RWPE1 (cell line): Measurements from ENCODE around the gene CREB5.
"Not testable (repeated sequence)": the region's sequence is repeated elsewhere in the genome, so short reads cannot be mapped to it uniquely, and the experiment has no call there.

ENCODE experiments used
- CTCF ChIA-PET: fragments of 350-600 bp; sonication (Branson Sonifier 250); formaldehyde crosslinking; extraction: SDS; loops from one replicate; lab custom pipeline; 2021; lab: Yijun Ruan, JAX
- POLR2A ChIA-PET: fragments of 400-600 bp; formaldehyde crosslinking; extraction: SDS; loops from one replicate; lab custom pipeline; 2020; ENCODE audit warnings: antibody characterized with exemption; ENCODE audit not compliant: low non-redundant PET; lab: Yijun Ruan, JAX
- DNase-seq: peaks from one replicate; pipeline ENCODE4 v3.0.0; 2012; ENCODE audit warnings: low spot score
- H3K27ac ChIP-seq: fragments of 450-650 bp; 2 replicates; pipeline ENCODE4 v1.5.1; 2017
- CTCF ChIP-seq: fragments of 450-650 bp; conservative IDR thresholded peaks from 2 replicates; pipeline ENCODE4 v1.5.1; 2017; ENCODE audit warnings: low read depth, mild to moderate bottlenecking

The CREB5 gene

GRCh38 chr7:28400838-28401360 lies 11.4 kb upstream of the CREB5 start:
- no peak for DNase-seq
- TF ChIP-seq CTCF: no peak
- no peak overlapping the region for H3K27ac ChIP-seq
- ChIA-PET CTCF (interaction anchor here (1.6 kb wide), 1 partner anchor 11 kb away, joined by 3 read pairs; no protein-coding TSS in a partner anchor), POLR2A (no interaction called here)

GRCh38 chr7:28401567-28401966 lies 10.8 kb upstream of the CREB5 start:
- H3K27ac ChIP-seq, DNase-seq, POLR2A ChIA-PET: not testable (repeated sequence)
- CTCF ChIA-PET: interaction anchor here (1.6 kb wide), 1 partner anchor 11 kb away, joined by 3 read pairs; no protein-coding TSS in a partner anchor

GRCh38 chr7:28405662-28406061 lies 6.7 kb upstream of the CREB5 start:
- CTCF ChIA-PET: interaction anchor here (0.6 to 0.8 kb wide), 3 partner anchors 16 to 106 kb away, joined by 3 to 4 read pairs (median 3); no protein-coding TSS in a partner anchor
- no peak for TF ChIP-seq CTCF
- POLR2A ChIA-PET: no interaction called here
- peak overlapping the region; percentile 8; the same call in 1 of the 2 replicates for H3K27ac ChIP-seq
- DNase-seq: peak; percentile 72

- ChIA-PET POLR2A (no interaction called here), CTCF (interaction anchor here (0.6 to 0.7 kb wide), 2 partner anchors 17 to 53 kb away, joined by 3 read pairs; no protein-coding TSS in a partner anchor)
- H3K27ac ChIP-seq: peak overlapping the region; percentile 60
- DNase-seq: no peak
- TF ChIP-seq CTCF: no peak
Observed at GRCh38 chr7:28406192-28406591, 6.1 kb upstream of the CREB5 start.

GRCh38 chr7:28407651-28408050 lies 4.7 kb upstream of the CREB5 start:
- TF ChIP-seq CTCF: no peak
- ChIA-PET CTCF (interaction anchor here (0.6 kb wide), 1 partner anchor 15 kb away, joined by 3 read pairs; no protein-coding TSS in a partner anchor), POLR2A (no interaction called here)
- DNase-seq: peak; percentile 46
- H3K27ac ChIP-seq: peak overlapping the region; percentile 69

GRCh38 chr7:28408105-28408959 lies 4.0 kb upstream of the CREB5 start:
- POLR2A ChIA-PET: no interaction called here
- CTCF ChIA-PET: interaction anchor here (0.6 kb wide), 1 partner anchor 19 kb away, joined by 8 read pairs; no protein-coding TSS in a partner anchor
- no peak for DNase-seq

More at GRCh38 chr7:28408105-28408959, 4.0 kb upstream of the CREB5 start:
- TF ChIP-seq CTCF: no peak
- H3K27ac ChIP-seq: peak overlapping the region; percentile 69
